ENCODE results near the gene SHROOM1. TPM values are rescaled to one million over a fixed set of nuclear protein-coding genes. Genes with fewer than 3 reads are reported as not detected.

SHROOM1 gene
- total RNA-seq (10 to 100 TPM; 15.8 to 20.6 TPM), polyA plus RNA-seq (ENCODE audit: insufficient read length in 6 of 6) (10 to 100 TPM in 2 of 6 donors, 1 to 10 TPM in 4; 8.1 to 14.7 (median 9.2) TPM)
- long read RNA-seq, donor 1, partial matches to known transcripts, result 0 of 1 reads
- long read RNA-seq, donor 1, other reads (novel, unspliced or antisense), result 0 of 1 reads
- long read RNA-seq, donor 2, partial matches to known transcripts, result 0 of 2 reads
- long read RNA-seq, donor 2, other reads (novel, unspliced or antisense), result 0 of 2 reads
- long read RNA-seq, donor 3, result 0 reads
- long read RNA-seq, donor 4, partial matches to known transcripts, result 1 of 2 reads
- long read RNA-seq, donor 4, other reads (novel, unspliced or antisense), result 0 of 2 reads
- long read RNA-seq, donor 5, result 0 reads
- long read RNA-seq, donor 6, partial matches to known transcripts, result 0 of 1 reads
- long read RNA-seq, donor 6, other reads (novel, unspliced or antisense), result 0 of 1 reads
- long read RNA-seq, donor 7, partial matches to known transcripts, result 0 of 1 reads
- long read RNA-seq, donor 7, other reads (novel, unspliced or antisense), result 0 of 1 reads
- long read RNA-seq, donor 8, partial matches to known transcripts, result 0 of 1 reads
- long read RNA-seq, donor 8, other reads (novel, unspliced or antisense), result 0 of 1 reads
- long read RNA-seq, donor 9, result 0 reads
- long read RNA-seq, donor 10, transcript SHROOM1-204 (2 exons, 1,080 nt), result major isoform, 5 of 6 reads
- long read RNA-seq, donor 10, partial matches to known transcripts, result 0 of 6 reads
- long read RNA-seq, donor 10, other reads (novel, unspliced or antisense), result 1 of 6 reads
- long read RNA-seq, donor 11, result 0 reads
- long read RNA-seq, donor 12, partial matches to known transcripts, result 0 of 2 reads
- long read RNA-seq, donor 12, other reads (novel, unspliced or antisense), result 0 of 2 reads

- Histone ChIP-seq H3K4me3 (peak within 1 kb of the TSS; percentile 71 to 74), H3K36me3 (no peaks in the 10 kb centered on the region), H3K27me3 (peaks cover 0 to 60% of the 10 kb centered on the region in 2 donors), H3K9me3 (no peaks in the 10 kb centered on the region), H3K27ac (peak within 1 kb of the TSS; percentile 72 to 92), H3K4me1 (peaks cover 6 to 28% of the 10 kb centered on the region in 2 donors)
- peak in 2 of 4 donors; percentile 72 to 91 for DNase-seq
- intact Hi-C loops (cut with DNase I), result no loop called here
- peak; percentile 88 for ATAC-seq
- TF ChIP-seq, protein P1, sequence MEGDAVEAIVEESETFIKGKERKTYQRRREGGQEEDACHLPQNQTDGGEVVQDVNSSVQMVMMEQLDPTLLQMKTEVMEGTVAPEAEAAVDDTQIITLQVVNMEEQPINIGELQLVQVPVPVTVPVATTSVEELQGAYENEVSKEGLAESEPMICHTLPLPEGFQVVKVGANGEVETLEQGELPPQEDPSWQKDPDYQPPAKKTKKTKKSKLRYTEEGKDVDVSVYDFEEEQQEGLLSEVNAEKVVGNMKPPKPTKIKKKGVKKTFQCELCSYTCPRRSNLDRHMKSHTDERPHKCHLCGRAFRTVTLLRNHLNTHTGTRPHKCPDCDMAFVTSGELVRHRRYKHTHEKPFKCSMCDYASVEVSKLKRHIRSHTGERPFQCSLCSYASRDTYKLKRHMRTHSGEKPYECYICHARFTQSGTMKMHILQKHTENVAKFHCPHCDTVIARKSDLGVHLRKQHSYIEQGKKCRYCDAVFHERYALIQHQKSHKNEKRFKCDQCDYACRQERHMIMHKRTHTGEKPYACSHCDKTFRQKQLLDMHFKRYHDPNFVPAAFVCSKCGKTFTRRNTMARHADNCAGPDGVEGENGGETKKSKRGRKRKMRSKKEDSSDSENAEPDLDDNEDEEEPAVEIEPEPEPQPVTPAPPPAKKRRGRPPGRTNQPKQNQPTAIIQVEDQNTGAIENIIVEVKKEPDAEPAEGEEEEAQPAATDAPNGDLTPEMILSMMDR (IDR thresholded peaks at IDR 0.05), result no peak
Measured at GRCh38 chr5:132830436-132831094, at the start of gene SHROOM1. TSS of gene SHROOM1 (minus strand) at chr5:132830647. CDS start at chr5:132826140, 4,507 bp downstream.

GRCh38 chr5:132877938-132878337 is 47.5 kb upstream of the SHROOM1 start:
- Histone ChIP-seq H3K4me1 (no peaks in the 10 kb centered on the region), H3K27me3 (no peaks in the 10 kb centered on the region), H3K27ac (no peak overlapping the region), H3K36me3 (peaks cover 0 to 73% of the 10 kb centered on the region in 2 donors), H3K4me3 (no peak overlapping the region), H3K9me3 (no peaks in the 10 kb centered on the region)
- ATAC-seq (peak; percentile 81), DNase-seq (peak in 2 of 4 donors; percentile 23 to 51)
- TF ChIP-seq, protein P1 (IDR thresholded peaks at IDR 0.05), result no peak
- intact Hi-C loops (cut with DNase I), result no loop called here

DNA sequence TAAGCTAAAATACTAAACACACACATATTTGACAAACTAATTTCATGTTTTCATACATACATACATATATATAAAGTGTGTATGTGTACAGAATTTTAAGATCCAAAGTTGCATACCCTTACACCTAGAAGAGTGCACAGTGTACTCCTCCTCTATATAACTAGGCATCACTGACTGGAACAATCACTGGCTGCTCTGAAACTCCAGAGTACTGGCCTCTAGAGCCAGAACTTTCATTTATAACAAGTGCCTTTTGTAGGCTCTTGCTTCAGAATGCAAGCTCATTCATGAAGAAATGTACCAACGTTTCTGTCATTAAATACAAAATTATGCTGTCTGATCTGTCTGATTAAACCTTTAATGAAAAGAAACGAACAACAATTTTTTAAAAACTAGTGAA is 47.0 kb upstream of the SHROOM1 start:
- DNase-seq (no peak), ATAC-seq (peak; percentile 14)
- intact Hi-C loops (cut with DNase I), result no loop called here
- Histone ChIP-seq H3K36me3 (peaks cover 0 to 72% of the 10 kb centered on the region in 2 donors), H3K27me3 (no peaks in the 10 kb centered on the region), H3K4me3 (no peak overlapping the region), H3K27ac (no peak overlapping the region), H3K4me1 (no peaks in the 10 kb centered on the region), H3K9me3 (no peaks in the 10 kb centered on the region)
- TF ChIP-seq, protein P1 (IDR thresholded peaks at IDR 0.05), result no peak

GRCh38 chr5:132876020-132876759 is 45.7 kb upstream of the SHROOM1 start:
- no peaks in the 10 kb centered on the region for H3K4me1 ChIP-seq
- H3K27me3 ChIP-seq, result no peaks in the 10 kb centered on the region
- H3K36me3 ChIP-seq, result peaks cover 0 to 72% of the 10 kb centered on the region in 2 donors
- no peak overlapping the region for H3K4me3 ChIP-seq
- peak overlapping the region in 1 of 2 donors; percentile 44 for H3K27ac ChIP-seq
- peak; percentile 50 for ATAC-seq
- no peak for DNase-seq
- intact Hi-C loops (cut with DNase I), result no loop called here
- H3K9me3 ChIP-seq, result no peaks in the 10 kb centered on the region
- TF ChIP-seq, protein P1 (IDR thresholded peaks at IDR 0.05), result no peak

Measured in left lung (tissue), 14 donors.